GM10248 (cell line): ENCODE results near the gene FGF14.

Experiments
- CTCF ChIA-PET: fragments of 300-600 bp; sonication (Branson Sonifier 250); formaldehyde crosslinking; extraction: SDS; loops from one replicate; lab custom pipeline; 2021; ENCODE audit warnings: antibody characterized with exemption; lab: Yijun Ruan, JAX
- POLR2A ChIA-PET: fragments of 350-650 bp; sonication (Branson Sonifier 250); formaldehyde crosslinking; extraction: SDS; loops from one replicate; lab custom pipeline; 2020; ENCODE audit warnings: antibody characterized with exemption; lab: Yijun Ruan, JAX
- DNase-seq: peaks from one replicate; pipeline ENCODE4 v3.0.0; 2012; ENCODE audit errors: extremely low spot score
- CTCF ChIP-seq: IDR thresholded peaks from 2 replicates; pipeline ENCODE4 v1.5.1; 2012; ENCODE audit warnings: mild to moderate bottlenecking, low read depth; ENCODE audit errors: extremely low read depth, missing control alignments, control extremely low read depth

Gene FGF14

GRCh38 chr13:101979825-101980224, 422.0 kb downstream of the FGF14 start:
- CTCF ChIA-PET = no interaction called here
- POLR2A ChIA-PET = no interaction called here
- no peak for TF ChIP-seq CTCF
- no peak for DNase-seq

GRCh38 chr13:101978552-101979315, 423.1 kb downstream of the FGF14 start:
- CTCF ChIA-PET = interaction anchor here (1.0 to 1.2 kb wide), 3 partner anchors 18 to 154 kb away, joined by 3 read pairs; no protein-coding TSS in a partner anchor

GRCh38 chr13:101977475-101977874, 424.4 kb downstream of the FGF14 start:
- no peak for TF ChIP-seq CTCF
- ChIA-PET POLR2A (no interaction called here), CTCF (interaction anchor here (1.0 kb wide), 1 partner anchor 19 kb away, joined by 3 read pairs; no protein-coding TSS in a partner anchor)
- DNase-seq = no peak

More at GRCh38 chr13:101978552-101979315, 423.1 kb downstream of the FGF14 start:
- POLR2A ChIA-PET = no interaction called here
- DNase-seq = no peak
- no peak for TF ChIP-seq CTCF

GRCh38 chr13:101972191-101972590, 429.7 kb downstream of the FGF14 start:
- ChIA-PET CTCF (interaction anchor here (0.9 to 1.3 kb wide), 2 partner anchors 9 to 14 kb away, joined by 3 read pairs; no protein-coding TSS in a partner anchor), POLR2A (no interaction called here)
- DNase-seq = no peak
- no peak for TF ChIP-seq CTCF

- CTCF ChIA-PET = no interaction called here
- no peak for DNase-seq
These were observed 431.5 kb downstream of the FGF14 start for GRCh38 chr13:101970341-101970740.

DNA sequence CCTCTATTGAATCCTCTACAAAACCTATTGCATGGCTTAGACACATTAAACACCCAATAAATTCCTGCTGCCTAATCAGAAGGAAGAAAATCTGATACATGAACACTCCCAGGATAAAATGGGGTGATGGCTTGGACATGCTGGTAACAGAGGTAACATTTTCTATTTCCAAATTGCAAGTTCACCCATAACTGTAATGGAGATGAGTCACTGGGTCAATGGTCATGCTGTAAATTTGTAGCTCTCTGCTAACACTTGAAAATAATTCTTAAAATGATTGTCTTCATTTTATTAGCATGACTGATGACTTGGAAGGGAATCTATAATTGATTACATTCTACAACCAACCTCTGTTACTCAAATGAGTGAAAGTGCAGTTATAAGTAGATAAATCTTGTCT, 434.1 kb downstream of the FGF14 start:
- DNase-seq = no peak
- ChIA-PET POLR2A (no interaction called here), CTCF (interaction anchor here (0.7 to 1.5 kb wide), 3 partner anchors 11 to 28 kb away, joined by 3 to 6 read pairs (median 5); no protein-coding TSS in a partner anchor)
- TF ChIP-seq CTCF = no peak

More at GRCh38 chr13:101970341-101970740, 431.5 kb downstream of the FGF14 start:
- TF ChIP-seq CTCF = no peak
- POLR2A ChIA-PET = no interaction called here
